GM10266 (cell line): ENCODE measurements around the gene LSAMP.

ENCODE experiments used
- DNase-seq: peaks from one replicate; pipeline ENCODE4 v3.0.0; 2012; ENCODE audit errors: extremely low spot score
- CTCF ChIP-seq: IDR thresholded peaks from 2 replicates; pipeline ENCODE4 v1.5.1; 2012; ENCODE audit warnings: mild to moderate bottlenecking, low read depth; ENCODE audit not compliant: control insufficient read depth, insufficient read depth; ENCODE audit errors: missing control alignments

LSAMP gene

DNA sequence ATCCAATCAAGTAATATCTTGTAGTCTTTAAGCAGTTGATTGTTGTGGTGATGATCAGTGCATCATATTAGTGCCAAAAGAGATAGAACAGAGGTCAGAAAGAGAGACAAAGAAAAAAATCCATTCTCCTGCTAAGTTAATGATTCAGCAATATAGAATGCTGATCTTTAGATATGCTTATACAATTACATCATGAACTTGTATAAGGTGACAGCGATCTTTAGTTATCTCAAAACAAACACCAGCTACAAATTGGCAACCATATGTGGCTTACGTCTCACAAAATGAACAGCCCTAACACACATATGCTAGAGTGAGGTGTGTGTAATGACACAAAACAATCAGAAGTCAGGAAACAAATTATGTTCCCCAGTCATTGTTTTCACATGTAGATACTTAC, 12.5 kb downstream of the LSAMP start:
- TF ChIP-seq CTCF = no peak
- no peak for DNase-seq

DNA sequence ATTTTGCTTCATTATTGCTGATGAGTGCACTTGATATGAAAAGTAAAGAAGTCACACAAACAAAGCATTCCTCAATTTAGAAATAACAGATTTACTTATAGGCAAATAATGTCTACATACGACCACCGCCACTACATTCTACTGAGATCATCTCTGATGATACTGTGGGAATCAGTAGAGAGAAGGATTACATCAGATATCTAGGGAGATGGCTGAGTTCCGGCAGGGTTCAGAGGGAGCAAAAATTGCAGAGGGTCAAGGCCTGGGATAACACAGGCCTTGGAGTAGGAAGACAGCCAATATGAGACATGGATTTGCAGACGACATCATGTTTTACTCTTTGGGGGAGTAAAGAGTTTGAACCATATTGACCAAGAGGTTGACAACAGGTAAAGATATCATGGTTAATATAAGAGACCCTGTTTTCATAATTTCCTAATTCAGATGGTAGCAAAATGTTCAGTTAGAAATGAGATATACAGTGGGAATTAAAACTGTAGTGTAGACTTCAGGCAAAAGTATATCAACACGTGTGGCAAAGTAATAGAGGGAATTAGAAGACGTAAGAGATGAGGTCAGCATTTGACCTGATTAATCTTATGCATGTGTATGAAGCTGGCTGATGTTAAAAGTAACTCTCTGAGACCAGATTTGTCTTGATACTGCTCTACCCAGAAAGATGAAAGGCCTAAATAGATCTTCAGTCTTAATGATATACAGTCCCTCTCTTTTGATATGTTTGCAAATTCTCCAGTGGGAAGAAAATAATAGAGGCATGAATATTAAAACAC, 15.6 kb downstream of the LSAMP start:
- no peak for TF ChIP-seq CTCF
- no peak for DNase-seq

GRCh38 chr3:116426036-116426435, 19.3 kb downstream of the LSAMP start:
- no peak for DNase-seq
- TF ChIP-seq CTCF = no peak

GRCh38 chr3:116425126-116425525, 20.2 kb downstream of the LSAMP start:
- TF ChIP-seq CTCF = no peak
- no peak for DNase-seq

- DNase-seq = no peak
- TF ChIP-seq CTCF = no peak
Observed at GRCh38 chr3:116423945-116424344, 21.3 kb downstream of the LSAMP start.

DNA sequence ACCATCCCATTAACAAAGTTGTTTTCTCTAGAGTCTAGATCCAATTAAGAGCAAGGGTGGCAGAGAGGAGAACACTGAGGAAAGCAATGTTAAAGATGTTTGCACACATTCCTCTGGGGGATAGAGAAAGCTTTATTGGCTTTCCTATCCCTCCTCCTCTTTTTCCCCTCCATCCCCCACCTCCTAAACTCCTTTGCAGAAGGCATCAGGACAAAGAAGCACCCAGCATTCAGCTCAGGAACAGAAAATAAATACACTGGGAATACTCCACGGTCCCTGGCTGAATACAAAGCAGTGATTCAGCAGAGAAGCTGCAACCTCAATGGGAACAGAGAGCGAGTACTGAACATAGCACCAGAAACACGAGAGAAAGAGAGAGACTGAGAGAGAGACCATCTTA, 21.9 kb downstream of the LSAMP start:
- TF ChIP-seq CTCF = no peak
- no peak for DNase-seq

DNA sequence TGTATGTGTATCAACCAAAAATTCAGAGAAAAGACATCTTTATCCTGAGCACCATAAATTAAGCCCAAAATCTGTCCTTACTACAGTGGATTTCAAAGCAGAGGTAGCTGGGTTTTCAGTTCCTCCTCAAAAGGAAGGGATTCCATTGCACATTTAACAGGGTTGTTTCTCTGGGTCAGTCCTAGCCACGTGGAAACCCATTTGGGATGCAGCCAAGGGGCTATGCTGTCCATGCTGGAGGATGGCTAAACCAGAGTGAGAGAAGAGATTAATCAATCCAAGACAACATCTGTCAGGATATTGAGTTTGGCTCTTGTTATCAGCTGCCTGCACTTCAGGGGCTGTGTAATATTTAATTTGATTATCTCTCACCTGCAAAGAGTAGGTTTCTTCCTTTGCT, 28.1 kb downstream of the LSAMP start:
- no peak for TF ChIP-seq CTCF
- DNase-seq = no peak
